CMK (cell line): ENCODE data around the gene SEC14L1.

Experiments
- DNase-seq: peaks from one replicate; pipeline ENCODE4 v3.0.0-alpha.2; 2010; ENCODE audit warnings: low read depth

Gene SEC14L1

DNA sequence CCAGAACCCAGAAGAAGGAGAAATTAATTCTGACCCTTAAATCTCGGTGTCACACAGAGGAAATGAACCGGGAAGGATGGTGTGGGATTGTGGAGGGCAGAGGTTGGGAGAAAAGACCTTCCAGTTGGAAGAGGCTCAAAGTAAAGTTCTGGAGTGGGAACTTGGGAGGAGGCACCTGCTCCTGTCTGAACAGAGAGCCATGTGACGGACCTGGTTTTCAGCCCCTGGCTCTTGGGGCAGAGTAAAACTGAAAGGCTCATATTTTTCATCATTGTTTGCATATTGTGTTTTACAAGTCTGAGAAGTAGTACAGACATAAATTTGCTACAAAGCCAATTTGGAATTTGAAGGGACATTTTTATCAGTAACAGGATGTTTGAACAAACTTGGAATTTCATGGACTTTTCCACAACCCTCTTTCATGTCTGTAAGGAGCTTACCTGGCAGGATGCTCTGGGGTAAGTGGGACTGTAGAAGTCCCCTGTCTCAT, 24.4 kb upstream of the SEC14L1 start:
- no peak for DNase-seq

DNA sequence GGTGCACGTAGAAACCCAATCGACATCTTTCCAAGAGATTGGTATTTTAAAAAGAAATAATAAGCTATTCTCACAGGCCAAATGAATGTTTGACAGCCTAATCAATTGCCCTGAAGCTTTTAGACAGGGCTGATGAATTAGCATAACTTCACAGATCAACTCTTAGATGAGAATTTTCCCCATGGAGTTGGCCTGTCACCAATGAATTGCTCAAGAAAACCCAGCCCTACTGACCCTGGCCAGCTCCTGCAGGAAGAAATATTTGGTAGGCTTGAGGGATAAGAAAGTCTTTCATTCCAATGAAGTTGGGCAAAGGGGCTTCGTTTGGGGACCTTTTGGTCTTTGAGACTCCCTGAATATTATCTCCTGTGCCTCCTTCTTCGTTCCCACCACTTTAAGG, 23.4 kb upstream of the SEC14L1 start:
- DNase-seq, result no peak

DNA sequence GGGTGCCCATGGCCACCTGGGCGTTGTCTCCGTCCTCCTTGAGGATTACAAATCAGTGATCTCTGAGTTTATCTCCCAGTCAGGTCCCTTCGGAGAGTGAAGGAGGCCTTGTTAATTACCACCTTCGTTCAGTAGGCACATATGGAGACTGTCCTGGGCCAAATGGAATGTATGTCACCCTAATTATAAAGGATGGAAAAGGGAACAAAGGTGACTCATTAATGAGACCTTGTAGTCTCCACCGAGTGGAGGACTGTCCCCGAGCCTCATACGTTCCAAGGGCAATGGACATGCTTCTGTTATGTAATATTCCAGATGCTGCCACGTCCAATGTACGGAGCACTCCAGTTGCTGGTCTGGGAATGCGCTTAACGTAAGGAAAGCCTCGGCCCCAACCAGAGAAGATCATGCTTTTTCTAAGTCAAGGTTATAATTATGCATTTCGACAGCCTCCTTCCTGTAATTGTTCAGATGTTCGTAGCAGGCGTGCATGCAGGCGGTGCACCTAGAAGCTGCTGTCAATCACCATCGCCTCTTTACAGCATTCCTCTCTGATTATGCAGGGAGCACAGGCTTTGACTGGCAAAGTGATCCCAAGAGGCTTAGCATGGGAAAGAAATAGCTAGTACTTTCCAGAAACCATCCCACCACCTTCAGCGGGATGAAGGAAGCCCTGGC, 22.4 kb upstream of the SEC14L1 start:
- no peak for DNase-seq

DNA sequence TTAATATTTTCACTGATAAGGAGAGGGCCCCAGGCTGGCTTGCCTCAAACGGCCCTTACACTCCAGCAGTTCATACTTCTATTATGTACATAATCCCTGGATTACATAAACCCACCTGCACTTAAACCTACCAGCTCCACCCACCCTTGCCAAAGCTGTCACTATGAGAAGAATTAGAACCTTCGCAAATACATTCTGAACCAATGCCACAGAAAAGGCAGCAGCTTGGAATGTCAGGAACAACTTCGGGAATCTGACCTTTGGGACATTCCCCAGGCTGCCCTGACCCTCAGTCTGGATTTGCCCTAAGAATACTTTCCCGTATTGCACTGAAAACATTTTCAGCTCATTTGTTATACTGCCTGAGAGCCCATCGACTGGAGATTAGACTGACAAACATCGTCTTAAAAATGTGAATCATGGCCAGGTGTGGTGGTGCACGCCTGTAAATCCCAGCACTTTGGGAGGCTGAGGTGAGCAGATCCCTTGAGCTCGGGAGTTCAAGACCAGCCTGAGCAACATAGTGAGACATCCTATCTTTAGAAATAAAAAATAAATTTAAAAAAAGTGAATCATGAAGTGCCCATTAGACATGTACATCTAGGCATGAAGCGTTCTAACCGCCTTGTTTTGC, 21.0 kb upstream of the SEC14L1 start:
- DNase-seq, result no peak

DNA sequence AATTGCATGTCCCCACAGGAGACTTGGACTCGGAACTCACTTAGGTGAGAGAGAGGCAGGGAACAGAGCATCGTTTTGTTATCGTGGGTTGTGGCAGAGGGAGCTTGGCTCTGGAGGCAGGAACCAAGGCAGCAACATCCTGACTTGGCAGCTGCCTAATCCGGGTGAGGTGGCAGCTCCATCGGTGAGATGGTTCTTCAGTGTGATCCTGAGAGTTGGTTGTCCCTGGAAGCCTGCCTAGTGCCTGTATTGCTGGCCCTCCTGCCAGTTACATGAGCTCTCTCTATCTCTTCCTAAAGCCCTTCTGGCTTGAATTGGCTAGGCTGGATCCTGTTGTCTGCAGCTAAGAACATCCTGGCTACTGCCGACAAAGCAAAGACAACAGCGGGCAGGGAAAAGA, 19.9 kb upstream of the SEC14L1 start:
- DNase-seq, result no peak

DNA sequence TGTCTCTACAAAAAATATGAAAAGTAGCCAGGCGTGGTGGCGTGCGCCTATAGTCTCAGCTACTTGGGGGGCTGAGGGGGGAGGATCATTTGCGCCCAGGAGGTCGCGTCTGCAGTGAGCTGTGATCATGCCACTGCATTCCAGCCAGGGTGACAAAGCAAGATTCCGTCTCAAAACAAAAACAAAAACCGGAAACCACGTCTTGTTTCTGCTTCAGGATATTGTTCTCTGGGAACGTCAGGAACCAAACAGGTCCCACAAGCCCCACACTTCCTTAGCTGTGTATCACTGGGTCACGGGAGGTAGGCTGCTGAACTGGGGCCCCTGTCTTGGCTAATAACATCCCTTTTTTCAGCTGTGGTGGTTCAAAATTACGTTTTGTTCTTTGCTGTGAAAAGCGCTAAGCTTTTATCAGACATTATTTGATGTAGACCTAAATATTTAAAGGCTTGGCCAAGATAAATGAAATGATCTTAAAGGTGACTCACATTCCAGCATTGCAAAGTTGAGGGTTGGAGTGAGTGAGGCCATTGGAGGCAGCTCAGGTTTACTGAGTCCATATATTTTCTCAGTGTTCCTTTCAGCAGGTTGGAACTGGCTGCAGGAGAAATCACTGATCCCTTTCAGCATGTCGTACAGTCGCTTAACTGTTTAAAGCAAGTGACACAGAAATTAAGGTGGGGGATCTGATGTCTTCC, 16.4 kb upstream of the SEC14L1 start:
- no peak for DNase-seq

DNA sequence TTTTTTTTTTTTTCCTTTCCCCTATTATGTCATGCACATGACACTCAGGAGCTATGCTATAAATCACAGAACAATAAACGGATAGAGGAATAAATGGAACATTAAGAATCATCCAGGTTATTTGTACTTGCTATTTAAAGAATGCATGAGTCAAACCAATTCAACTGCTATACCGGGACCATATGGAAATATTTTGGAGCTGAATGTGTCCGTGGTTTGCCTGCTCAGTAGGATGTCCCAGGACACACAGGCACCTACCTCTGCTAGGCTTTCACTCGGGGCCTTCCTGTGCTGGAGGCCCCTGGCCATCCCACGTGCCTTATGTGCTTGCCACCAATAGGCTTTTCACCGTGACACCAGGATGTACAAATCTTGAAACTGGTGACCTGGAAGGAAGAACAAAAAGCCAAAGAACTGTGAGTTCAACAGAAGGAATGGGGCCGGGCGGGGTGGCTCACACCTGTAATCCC, 15.3 kb upstream of the SEC14L1 start:
- DNase-seq, result no peak

DNA sequence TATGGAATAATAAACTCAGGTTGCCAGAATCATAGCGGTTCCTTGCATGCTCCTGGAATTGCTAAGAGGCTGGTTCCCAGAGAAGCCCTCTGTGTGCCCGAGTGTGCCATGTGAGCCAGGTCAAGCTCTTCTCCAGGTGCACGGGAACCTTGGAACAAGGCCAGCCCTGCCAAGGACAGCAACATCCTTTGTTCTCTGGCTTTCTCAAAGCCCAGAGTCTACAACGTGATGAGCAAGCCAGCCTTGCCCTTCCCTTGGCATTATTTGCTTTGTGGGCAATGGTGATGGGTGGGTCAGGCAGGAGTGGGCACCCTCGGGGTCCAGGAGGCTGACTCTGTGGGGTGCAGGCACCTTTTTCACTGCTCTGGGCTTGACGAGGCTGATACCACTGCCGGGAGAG, 14.2 kb upstream of the SEC14L1 start:
- no peak for DNase-seq

DNA sequence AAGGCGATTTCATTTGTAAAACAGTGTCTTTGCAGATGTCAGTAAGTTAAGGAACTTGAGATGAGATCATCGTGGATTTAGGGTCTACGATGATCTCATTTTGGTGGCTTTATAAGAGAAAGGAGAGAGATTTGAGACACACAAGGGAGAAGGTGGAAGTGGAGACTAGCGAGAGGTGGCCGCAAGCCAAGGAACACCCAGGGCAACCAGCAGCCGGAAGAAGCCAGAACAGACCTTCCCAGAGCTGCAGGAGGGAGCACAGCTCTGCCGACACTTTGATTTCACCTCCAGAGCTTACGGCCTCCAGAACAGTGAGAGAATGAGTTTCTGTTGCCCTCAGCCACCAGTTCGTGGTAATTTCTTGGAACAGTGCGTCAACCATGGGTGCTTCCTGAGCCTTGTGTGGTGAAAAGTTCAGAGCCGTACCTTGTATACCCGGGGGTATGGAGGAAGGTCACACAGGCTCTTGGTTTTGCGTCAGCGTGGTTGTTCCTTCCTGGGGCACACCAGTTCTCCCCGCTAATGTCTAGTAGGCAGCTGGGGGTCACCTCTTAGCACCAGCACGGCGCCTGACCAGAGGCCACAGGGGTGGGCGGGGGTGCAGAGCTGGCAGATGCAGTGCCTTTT, 12.9 kb upstream of the SEC14L1 start:
- no peak for DNase-seq

DNA sequence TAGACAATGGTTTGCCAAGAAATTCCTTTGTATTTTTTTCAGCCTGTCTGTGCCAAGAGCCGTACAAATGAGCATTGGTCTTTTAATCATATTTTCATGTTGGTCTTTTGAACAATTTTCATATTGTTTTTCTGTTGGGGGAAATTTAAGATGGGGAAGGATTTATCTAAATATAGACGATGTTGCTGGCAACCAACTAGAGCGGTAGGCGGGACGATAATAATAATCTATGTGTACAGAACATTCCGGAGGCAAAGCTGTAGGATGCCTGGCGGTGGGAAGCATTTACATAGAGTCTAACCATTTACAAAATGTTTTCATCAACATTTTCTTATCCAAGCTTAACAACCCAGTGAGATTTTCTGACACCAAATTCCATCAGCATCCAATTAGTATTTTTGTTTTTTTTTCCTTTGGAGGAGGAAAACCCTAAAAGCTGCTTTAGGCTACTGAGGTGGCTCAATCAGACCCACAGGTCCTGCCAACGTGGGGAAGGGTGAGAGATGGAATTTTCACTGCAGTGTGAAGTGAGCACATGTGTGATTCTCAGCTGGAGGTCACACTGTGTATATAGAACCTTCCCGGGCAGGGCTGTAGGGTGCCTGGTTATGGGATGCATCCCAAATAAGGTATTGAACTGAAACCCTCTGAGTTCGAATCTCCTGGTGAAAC, 11.7 kb upstream of the SEC14L1 start:
- DNase-seq, result no peak

DNA sequence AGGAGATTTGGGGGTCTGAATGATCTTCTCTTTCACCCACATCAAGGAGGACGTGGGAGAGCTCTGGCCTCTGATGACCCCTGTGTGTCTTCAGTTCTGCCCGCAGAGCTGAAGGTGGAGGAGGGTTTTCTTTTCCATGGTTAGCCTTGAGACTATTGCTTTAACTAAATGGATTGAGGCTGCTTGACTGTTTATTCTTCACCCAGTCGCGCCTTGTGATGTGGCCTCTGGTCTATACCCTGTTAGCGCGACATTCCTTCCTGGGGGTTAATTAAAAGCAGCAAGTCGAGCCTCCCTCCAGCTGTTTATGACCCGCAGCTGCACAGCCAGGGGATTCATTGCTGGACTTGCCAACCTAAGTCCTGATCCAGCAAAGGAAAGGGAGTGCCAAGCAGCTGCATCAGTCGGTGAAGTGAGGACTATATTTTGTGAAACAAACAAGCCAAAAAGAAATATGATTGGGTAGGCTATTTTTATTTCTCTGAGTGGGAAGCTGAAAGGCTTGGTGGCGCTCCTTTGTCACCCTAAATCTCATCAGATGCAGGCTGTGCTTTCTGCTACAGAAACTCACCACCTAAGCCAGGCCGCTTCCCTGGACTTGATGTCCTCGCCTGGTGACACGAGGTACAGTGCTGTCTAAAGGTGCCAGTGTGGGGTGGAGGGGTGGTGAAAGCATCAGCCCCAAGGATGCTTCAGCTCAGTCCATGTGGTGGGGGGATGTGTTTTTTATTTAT, 11.0 kb upstream of the SEC14L1 start:
- DNase-seq, result no peak

DNA sequence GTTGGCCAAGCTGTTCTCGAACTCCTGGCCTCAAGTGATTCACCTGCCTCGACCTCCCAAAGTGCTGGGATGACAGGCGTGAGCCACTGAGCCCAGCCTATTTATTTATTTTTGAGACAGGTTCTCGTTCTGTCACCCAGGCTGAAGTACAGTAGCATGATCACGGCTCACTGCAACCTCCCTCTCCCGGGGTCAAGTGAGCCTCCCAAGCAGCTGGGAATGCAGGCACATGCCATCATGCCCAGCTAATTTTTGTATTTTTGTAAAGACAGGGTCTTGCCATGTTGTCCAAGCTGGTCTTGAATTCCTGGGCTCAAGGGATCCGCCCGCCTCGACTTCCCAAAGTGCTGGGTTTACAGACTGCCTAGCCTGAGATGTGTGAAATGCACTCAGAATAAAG, 10.2 kb upstream of the SEC14L1 start:
- DNase-seq, result no peak

DNA sequence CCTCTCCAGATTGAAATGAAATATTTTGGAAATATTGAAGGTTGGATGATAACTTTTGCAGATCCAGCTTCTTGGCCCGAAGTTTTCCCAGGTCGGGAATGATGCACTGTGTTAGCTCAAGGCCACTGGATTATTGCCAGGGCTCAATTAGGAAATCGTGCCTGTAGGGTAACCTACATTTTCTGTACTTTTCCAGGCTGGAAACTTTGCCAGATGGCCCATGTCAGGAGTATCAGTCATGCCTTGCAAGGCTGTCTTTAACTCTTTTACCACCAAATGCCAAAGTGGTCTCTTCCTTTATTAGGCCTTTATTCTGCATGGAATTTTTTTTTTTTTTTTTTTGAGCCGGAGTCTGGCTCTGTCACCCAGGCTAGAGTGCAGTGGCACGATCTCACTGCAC, 8.9 kb upstream of the SEC14L1 start:
- DNase-seq, result no peak

DNA sequence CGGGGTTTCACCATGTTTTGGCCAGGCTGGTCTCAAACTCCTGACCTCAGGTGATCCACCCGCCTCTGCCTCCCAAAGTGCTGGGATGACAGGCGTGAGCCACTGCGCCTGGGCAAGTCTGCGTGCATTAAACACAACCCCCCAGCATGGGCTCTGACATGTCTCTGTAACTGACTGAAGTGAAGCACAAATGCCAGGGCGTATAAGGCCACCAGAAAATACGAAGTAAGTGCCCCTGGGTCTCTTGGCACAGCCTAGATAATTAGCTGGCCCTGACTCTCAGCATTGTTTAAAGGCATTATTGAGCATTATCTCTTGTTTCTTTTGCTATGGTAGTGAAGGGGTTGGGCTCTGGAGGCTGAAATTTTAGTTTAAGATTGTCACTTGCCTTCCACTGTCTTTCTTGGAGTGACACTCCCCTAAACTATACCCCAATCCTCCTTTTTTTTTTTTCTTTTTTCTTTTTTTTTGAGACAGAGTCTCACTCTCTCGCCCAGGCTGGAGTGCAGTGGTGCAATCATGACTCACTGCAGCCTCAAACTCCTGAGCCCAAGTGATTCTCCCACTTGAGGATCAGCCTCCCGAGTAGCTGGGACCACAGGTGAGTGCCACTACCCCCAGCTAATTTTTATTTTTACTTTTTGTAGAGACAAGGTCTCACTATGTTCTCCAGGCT, 8.2 kb upstream of the SEC14L1 start:
- DNase-seq, result no peak

DNA sequence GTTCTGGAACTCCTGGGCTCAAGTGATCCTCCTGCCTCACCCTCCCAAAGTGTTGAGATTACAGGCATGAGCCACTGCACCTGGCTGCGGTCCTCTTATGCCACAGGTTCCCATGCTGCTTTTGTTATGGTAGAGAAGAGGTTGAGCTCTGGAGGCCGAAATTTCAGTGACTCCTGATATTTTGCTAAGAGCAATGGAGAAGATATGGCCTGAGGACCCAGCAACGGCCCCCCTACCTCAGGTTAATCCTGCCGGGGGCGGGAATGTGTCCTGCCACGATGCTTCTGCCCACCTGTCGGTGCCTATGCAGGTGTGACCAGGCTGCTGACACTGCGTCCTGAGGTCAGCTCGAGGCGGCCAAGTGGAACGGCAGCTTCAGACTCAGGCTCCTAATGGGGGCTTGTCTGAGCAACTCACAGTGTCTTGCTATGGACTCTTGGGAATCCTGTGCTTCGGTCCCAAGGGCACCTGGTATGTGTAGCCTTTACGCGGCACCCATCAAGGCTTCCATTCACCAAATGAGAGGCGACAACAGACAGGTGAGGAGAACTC, 7.6 kb upstream of the SEC14L1 start:
- no peak for DNase-seq

DNA sequence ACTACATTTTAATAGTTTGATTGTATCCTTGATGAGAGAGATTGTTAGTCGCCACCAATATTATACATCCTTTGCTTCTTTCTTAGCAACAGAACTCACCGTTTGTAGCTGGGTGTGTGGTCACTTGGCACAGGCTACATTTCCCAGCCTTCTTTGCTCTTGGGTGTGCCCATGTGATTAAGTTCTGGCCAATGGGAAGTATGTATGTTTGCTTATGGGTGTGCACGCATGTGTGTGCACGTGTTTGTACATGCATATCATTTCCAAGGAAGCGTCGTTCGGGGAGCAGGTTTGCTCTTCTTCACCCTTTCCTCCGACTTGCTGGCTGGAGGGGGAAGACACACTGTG, 4.4 kb upstream of the SEC14L1 start:
- DNase-seq, result no peak

DNA sequence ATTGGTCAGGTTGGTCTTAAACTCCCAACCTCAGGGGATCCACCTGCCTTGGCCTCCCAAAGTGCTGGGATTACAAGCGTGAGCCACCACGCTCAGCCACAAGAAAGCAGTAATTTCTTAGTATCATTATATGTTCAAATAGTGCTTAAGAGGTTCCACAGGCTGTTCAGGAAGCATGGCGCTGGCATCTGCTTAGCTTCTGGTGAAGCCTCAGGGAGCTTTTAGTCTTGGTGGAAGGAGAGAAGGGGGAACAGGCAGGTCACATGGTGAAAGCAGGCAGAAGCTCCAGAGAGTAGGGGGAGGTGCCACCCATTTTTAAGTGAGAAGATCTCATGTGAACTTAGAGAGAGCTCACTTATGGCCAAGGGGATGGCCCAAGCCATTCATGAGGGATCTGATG, 3.7 kb upstream of the SEC14L1 start:
- DNase-seq, result no peak

DNA sequence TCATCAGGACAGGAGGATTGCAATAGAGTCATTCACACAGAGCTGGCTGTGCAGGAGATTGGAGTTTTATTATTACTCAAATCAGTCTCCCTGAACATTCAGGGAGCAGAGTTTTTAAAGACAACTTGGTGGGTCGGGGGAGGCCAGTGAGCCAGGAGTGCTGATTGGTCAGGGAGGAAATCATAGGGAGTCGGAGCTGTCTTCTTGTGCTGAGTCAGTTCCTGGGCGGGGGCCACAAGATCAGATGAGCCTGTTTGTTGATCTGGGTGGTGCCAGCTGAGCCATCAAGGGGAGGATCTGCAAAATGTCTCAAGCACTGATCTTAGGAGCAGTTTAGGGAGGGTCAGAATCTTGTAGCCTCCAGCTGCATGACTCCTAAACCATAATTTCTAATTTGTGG, 2.9 kb upstream of the SEC14L1 start:
- DNase-seq, result peak; percentile 24

DNA sequence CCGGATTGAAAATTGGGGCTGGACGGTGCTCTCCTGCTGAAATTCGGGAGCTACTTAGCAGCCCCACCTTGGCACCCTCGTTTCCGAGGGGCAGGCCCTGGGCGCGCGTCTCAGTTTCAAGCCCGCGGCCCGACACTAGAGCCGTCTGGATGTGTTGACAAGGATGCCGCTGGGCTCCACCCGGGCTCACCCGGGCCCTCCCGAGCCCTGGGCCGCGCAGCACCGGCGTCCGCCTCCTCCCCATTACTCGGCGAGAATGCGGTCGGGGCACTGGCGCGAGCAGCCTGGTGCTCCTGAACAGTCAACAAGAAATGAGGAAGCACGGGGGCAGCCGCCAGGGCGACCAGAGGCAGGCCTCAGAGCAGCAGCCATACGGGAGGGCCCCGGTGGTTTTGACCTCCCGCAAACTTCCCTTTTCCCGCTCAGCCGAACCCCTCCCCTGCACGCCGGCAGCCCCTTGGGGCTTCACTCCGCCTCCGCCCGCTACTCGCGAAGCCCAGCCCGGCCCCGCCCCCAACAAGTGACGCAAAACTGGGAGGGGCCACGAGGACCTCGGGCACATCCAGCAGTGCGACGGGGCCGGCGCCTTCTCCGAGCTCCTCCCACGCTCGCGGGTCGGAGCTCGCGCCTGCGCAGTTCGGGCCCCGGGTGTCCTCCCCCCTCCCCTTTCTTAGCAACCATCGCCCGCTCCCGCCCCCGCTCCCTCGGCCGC, 447 bp upstream of the SEC14L1 start:
- peak; percentile 96 for DNase-seq

DNA sequence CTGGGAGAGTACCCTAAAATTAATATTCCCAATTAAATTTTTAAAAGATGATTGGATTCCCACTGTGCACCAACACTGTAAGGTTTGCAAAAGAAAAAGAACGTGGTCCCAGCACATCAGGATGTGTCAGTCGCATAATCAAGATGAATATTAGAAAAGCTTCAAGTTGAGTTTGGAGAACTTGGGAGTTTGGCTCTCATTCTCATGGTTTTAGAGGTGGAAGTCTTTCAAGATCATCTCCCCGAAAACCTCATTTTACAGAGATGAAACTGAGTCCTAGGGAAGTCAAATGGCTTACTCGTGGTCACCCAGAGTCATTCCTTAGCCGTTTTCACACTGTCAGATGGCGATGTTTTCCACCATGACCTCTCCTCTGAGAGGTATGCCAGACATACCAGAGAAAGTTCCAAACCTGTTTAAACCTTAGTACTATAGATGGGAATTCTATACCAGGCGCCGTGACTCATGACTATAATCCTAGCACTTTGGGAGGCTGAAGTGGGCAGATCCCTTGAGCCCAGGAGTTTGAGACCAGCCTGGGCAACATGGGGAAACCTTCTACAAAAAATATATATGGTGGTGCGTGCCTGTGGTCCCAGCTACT, 1.2 kb downstream of the SEC14L1 start:
- no peak for DNase-seq
